ENCODE results near the gene CR1. TPM values are rescaled to one million over a fixed set of nuclear protein-coding genes. Genes with fewer than 3 reads are reported as not detected.
"Not testable (repeated sequence)": the region's sequence is repeated elsewhere in the genome, so short reads cannot be mapped to it uniquely, and the experiment has no call there.

Gene CR1
- total RNA-seq, 1 donor: 29.1 TPM

- Histone ChIP-seq H3K4me1 (ENCODE audit: insufficient read depth, low read length) (no peaks in the 10 kb centered on the region), H3K4me3 (ENCODE audit: low read length) (no peak overlapping the region), H3K9me3 (ENCODE audit: low read depth, low read length) (no peaks in the 10 kb centered on the region), H3K27me3 (ENCODE audit: insufficient read depth, low read length) (no peaks in the 10 kb centered on the region)
Measured at GRCh38 chr1:207603777-207604176, 107.8 kb downstream of the CR1 start.

- Histone ChIP-seq H3K4me1 (ENCODE audit: insufficient read depth, low read length) (no peaks in the 10 kb centered on the region), H3K9me3 (ENCODE audit: low read depth, low read length) (no peaks in the 10 kb centered on the region), H3K4me3 (ENCODE audit: low read length) (no peak overlapping the region), H3K27me3 (ENCODE audit: insufficient read depth, low read length) (no peaks in the 10 kb centered on the region)
Measured at GRCh38 chr1:207605444-207606361, 109.7 kb downstream of the CR1 start.

- Histone ChIP-seq H3K27me3 (ENCODE audit: insufficient read depth, low read length) (no peaks in the 10 kb centered on the region), H3K9me3 (ENCODE audit: low read depth, low read length) (no peaks in the 10 kb centered on the region), H3K4me1 (ENCODE audit: insufficient read depth, low read length) (no peaks in the 10 kb centered on the region), H3K4me3 (ENCODE audit: low read length) (no peak overlapping the region)
Measured at GRCh38 chr1:207606362-207606755, 110.4 kb downstream of the CR1 start.

GRCh38 chr1:207612762-207613161 is 116.8 kb downstream of the CR1 start:
- Histone ChIP-seq H3K4me1 (ENCODE audit: insufficient read depth, low read length) (no peaks in the 10 kb centered on the region), H3K4me3 (ENCODE audit: low read length) (no peak overlapping the region), H3K9me3 (ENCODE audit: low read depth, low read length) (no peaks in the 10 kb centered on the region), H3K27me3 (ENCODE audit: insufficient read depth, low read length) (no peaks in the 10 kb centered on the region)

- Histone ChIP-seq H3K9me3 (ENCODE audit: low read depth, low read length) (no peaks in the 10 kb centered on the region), H3K4me3 (ENCODE audit: low read length) (no peak overlapping the region), H3K4me1 (ENCODE audit: insufficient read depth, low read length) (no peaks in the 10 kb centered on the region), H3K27me3 (ENCODE audit: insufficient read depth, low read length) (no peaks in the 10 kb centered on the region)
Measured at GRCh38 chr1:207619871-207620542, 124.0 kb downstream of the CR1 start.

- H3K4me3 ChIP-seq (ENCODE audit: low read length): no peak overlapping the region
- H3K9me3 ChIP-seq (ENCODE audit: low read depth, low read length): no peaks in the 10 kb centered on the region
- H3K27me3 ChIP-seq (ENCODE audit: insufficient read depth, low read length): no peaks in the 10 kb centered on the region
- H3K4me1 ChIP-seq (ENCODE audit: insufficient read depth, low read length): no peaks in the 10 kb centered on the region
Measured at GRCh38 chr1:207620543-207620893, 124.6 kb downstream of the CR1 start.

GRCh38 chr1:207625504-207626071 is 129.6 kb downstream of the CR1 start:
- not testable (repeated sequence) for H3K27me3 ChIP-seq (ENCODE audit: insufficient read depth, low read length); H3K4me1 ChIP-seq (ENCODE audit: insufficient read depth, low read length)

GRCh38 chr1:207626972-207627337 is 131.0 kb downstream of the CR1 start:
- H3K9me3 ChIP-seq (ENCODE audit: low read depth, low read length): no peaks in the 10 kb centered on the region
- H3K4me1 ChIP-seq (ENCODE audit: insufficient read depth, low read length): no peaks in the 10 kb centered on the region
- no peak overlapping the region for H3K4me3 ChIP-seq (ENCODE audit: low read length)
- H3K27me3 ChIP-seq (ENCODE audit: insufficient read depth, low read length): no peaks in the 10 kb centered on the region

More at GRCh38 chr1:207625504-207626071, 129.6 kb downstream of the CR1 start:
- H3K4me3 ChIP-seq (ENCODE audit: low read length); H3K9me3 ChIP-seq (ENCODE audit: low read depth, low read length): not testable (repeated sequence)

- Histone ChIP-seq H3K9me3 (ENCODE audit: low read depth, low read length) (no peaks in the 10 kb centered on the region), H3K27me3 (ENCODE audit: insufficient read depth, low read length) (no peaks in the 10 kb centered on the region), H3K4me1 (ENCODE audit: insufficient read depth, low read length) (no peaks in the 10 kb centered on the region), H3K4me3 (ENCODE audit: low read length) (no peak overlapping the region)
Measured at GRCh38 chr1:207627496-207627895, 131.5 kb downstream of the CR1 start.

- Histone ChIP-seq H3K27me3 (ENCODE audit: insufficient read depth, low read length) (no peaks in the 10 kb centered on the region), H3K9me3 (ENCODE audit: low read depth, low read length) (no peaks in the 10 kb centered on the region)
Measured at GRCh38 chr1:207628776-207629175, 132.8 kb downstream of the CR1 start.

GRCh38 chr1:207631137-207631536 is 135.2 kb downstream of the CR1 start:
- no peaks in the 10 kb centered on the region for H3K4me1 ChIP-seq (ENCODE audit: insufficient read depth, low read length)
- no peaks in the 10 kb centered on the region for H3K9me3 ChIP-seq (ENCODE audit: low read depth, low read length)
- no peak overlapping the region for H3K4me3 ChIP-seq (ENCODE audit: low read length)
- no peaks in the 10 kb centered on the region for H3K27me3 ChIP-seq (ENCODE audit: insufficient read depth, low read length)

More at GRCh38 chr1:207628776-207629175, 132.8 kb downstream of the CR1 start:
- no peak overlapping the region for H3K4me3 ChIP-seq (ENCODE audit: low read length)
- no peaks in the 10 kb centered on the region for H3K4me1 ChIP-seq (ENCODE audit: insufficient read depth, low read length)

GRCh38 chr1:207633226-207633625 is 137.3 kb downstream of the CR1 start:
- no peaks in the 10 kb centered on the region for H3K9me3 ChIP-seq (ENCODE audit: low read depth, low read length)
- H3K4me3 ChIP-seq (ENCODE audit: low read length): no peak overlapping the region
- H3K27me3 ChIP-seq (ENCODE audit: insufficient read depth, low read length): no peaks in the 10 kb centered on the region
- no peaks in the 10 kb centered on the region for H3K4me1 ChIP-seq (ENCODE audit: insufficient read depth, low read length)

GRCh38 chr1:207633699-207634289 is 137.8 kb downstream of the CR1 start:
- not testable (repeated sequence) for H3K4me3 ChIP-seq (ENCODE audit: low read length); H3K9me3 ChIP-seq (ENCODE audit: low read depth, low read length); H3K4me1 ChIP-seq (ENCODE audit: insufficient read depth, low read length); H3K27me3 ChIP-seq (ENCODE audit: insufficient read depth, low read length)

GRCh38 chr1:207634293-207634692 is 138.3 kb downstream of the CR1 start:
- H3K4me3 ChIP-seq (ENCODE audit: low read length); H3K4me1 ChIP-seq (ENCODE audit: insufficient read depth, low read length); H3K27me3 ChIP-seq (ENCODE audit: insufficient read depth, low read length); H3K9me3 ChIP-seq (ENCODE audit: low read depth, low read length): not testable (repeated sequence)

GRCh38 chr1:207635569-207636186 is 139.7 kb downstream of the CR1 start:
- not testable (repeated sequence) for H3K9me3 ChIP-seq (ENCODE audit: low read depth, low read length); H3K27me3 ChIP-seq (ENCODE audit: insufficient read depth, low read length); H3K4me1 ChIP-seq (ENCODE audit: insufficient read depth, low read length); H3K4me3 ChIP-seq (ENCODE audit: low read length)
